ENCODE measurements around the gene HRC.
A peak's percentile ranks its signal among the peaks of the same experiment; 100 is the strongest.

Gene HRC

GRCh38 chr19:49153167-49153809 is 1.9 kb downstream of the HRC start:
- H3K4me1 ChIP-seq (ENCODE audit: insufficient read depth, poor library complexity, severe bottlenecking), result no peaks in the 10 kb centered on the region
- no peak for TF ChIP-seq CTCF (IDR thresholded peaks at IDR 0.05; ENCODE audit: poor library complexity, severe bottlenecking)
- no peaks in the 10 kb centered on the region for H3K27me3 ChIP-seq (ENCODE audit: insufficient read depth, poor library complexity, severe bottlenecking)
- no peaks in the 10 kb centered on the region for H3K9me3 ChIP-seq (ENCODE audit: severe bottlenecking)
- no peaks in the 10 kb centered on the region for H3K36me3 ChIP-seq (ENCODE audit: low read depth)
- H3K27ac ChIP-seq (ENCODE audit: poor library complexity, severe bottlenecking), result no peak overlapping the region
- ATAC-seq (ENCODE audit: low read depth) (no peak), DNase-seq (ENCODE audit: low spot score) (no peak)
- no peak overlapping the region for H3K4me3 ChIP-seq (ENCODE audit: severe bottlenecking)

- H3K4me3 ChIP-seq (ENCODE audit: severe bottlenecking), result no peak overlapping the region
- no peaks in the 10 kb centered on the region for H3K27me3 ChIP-seq (ENCODE audit: insufficient read depth, poor library complexity, severe bottlenecking)
- H3K4me1 ChIP-seq (ENCODE audit: insufficient read depth, poor library complexity, severe bottlenecking), result no peaks in the 10 kb centered on the region
- no peak overlapping the region for H3K27ac ChIP-seq (ENCODE audit: poor library complexity, severe bottlenecking)
- DNase-seq (ENCODE audit: low spot score) (no peak), ATAC-seq (ENCODE audit: low read depth) (no peak)
- TF ChIP-seq CTCF (IDR thresholded peaks at IDR 0.05; ENCODE audit: poor library complexity, severe bottlenecking), result no peak
- H3K9me3 ChIP-seq (ENCODE audit: severe bottlenecking), result no peaks in the 10 kb centered on the region
- no peaks in the 10 kb centered on the region for H3K36me3 ChIP-seq (ENCODE audit: low read depth)
Measured at GRCh38 chr19:49152119-49152550, 3.1 kb downstream of the HRC start.

GRCh38 chr19:49151267-49152118 is 3.7 kb downstream of the HRC start:
- Histone ChIP-seq H3K4me3 (ENCODE audit: severe bottlenecking) (no peak overlapping the region), H3K4me1 (ENCODE audit: insufficient read depth, poor library complexity, severe bottlenecking) (no peaks in the 10 kb centered on the region), H3K27me3 (ENCODE audit: insufficient read depth, poor library complexity, severe bottlenecking) (no peaks in the 10 kb centered on the region), H3K9me3 (ENCODE audit: severe bottlenecking) (no peaks in the 10 kb centered on the region), H3K36me3 (ENCODE audit: low read depth) (no peaks in the 10 kb centered on the region), H3K27ac (ENCODE audit: poor library complexity, severe bottlenecking) (peak overlapping the region; percentile 55)
- DNase-seq (ENCODE audit: low spot score) (peak; percentile 97), ATAC-seq (ENCODE audit: low read depth) (peak; percentile 74)
- TF ChIP-seq CTCF (IDR thresholded peaks at IDR 0.05; ENCODE audit: poor library complexity, severe bottlenecking), result no peak

- Histone ChIP-seq H3K4me1 (ENCODE audit: insufficient read depth, poor library complexity, severe bottlenecking) (no peaks in the 10 kb centered on the region), H3K4me3 (ENCODE audit: severe bottlenecking) (peak overlapping the region; percentile 49), H3K27ac (ENCODE audit: poor library complexity, severe bottlenecking) (peak overlapping the region; percentile 55), H3K27me3 (ENCODE audit: insufficient read depth, poor library complexity, severe bottlenecking) (no peaks in the 10 kb centered on the region), H3K36me3 (ENCODE audit: low read depth) (no peaks in the 10 kb centered on the region), H3K9me3 (ENCODE audit: severe bottlenecking) (no peaks in the 10 kb centered on the region)
- no peak for ATAC-seq (ENCODE audit: low read depth)
- no peak for TF ChIP-seq CTCF (IDR thresholded peaks at IDR 0.05; ENCODE audit: poor library complexity, severe bottlenecking)
- no peak for DNase-seq (ENCODE audit: low spot score)
Measured at GRCh38 chr19:49150944-49151243, 4.3 kb downstream of the HRC start.

Measured in RWPE2 (cell line).